Stimulated activated naive CD4-positive, alpha-beta T cell treated with Interleukin-2 at 50 U/mL for 16 hours (primary cell): ENCODE measurements around the gene BRAP.
"Not testable (repeated sequence)": the region's sequence is repeated elsewhere in the genome, so short reads cannot be mapped to it uniquely, and the experiment has no call there.

Source experiments
- DNase-seq: peaks from one replicate; lab custom pipeline; 2025; lab: John Stamatoyannopoulos, UW

BRAP gene

DNA sequence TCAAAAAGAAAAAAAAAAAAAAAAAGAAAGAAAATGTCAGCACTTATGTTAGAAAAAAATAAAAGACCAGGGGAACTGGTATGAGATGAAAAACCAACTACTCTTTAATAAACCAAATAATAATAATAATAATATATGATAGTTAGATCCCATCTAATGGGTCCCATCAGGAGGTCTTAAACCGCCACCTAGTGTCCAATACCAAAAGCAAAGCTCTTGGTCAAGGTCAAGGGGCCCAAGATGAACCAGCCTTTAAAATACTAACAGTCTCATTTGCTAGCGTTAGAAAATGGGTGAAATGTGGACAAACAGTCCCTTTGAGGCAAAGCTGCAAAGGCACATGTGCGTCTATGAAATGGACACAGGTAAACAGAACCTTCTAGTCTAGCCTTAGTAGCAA, 12.3 kb downstream of the BRAP start:
- DNase-seq = no peak

DNA sequence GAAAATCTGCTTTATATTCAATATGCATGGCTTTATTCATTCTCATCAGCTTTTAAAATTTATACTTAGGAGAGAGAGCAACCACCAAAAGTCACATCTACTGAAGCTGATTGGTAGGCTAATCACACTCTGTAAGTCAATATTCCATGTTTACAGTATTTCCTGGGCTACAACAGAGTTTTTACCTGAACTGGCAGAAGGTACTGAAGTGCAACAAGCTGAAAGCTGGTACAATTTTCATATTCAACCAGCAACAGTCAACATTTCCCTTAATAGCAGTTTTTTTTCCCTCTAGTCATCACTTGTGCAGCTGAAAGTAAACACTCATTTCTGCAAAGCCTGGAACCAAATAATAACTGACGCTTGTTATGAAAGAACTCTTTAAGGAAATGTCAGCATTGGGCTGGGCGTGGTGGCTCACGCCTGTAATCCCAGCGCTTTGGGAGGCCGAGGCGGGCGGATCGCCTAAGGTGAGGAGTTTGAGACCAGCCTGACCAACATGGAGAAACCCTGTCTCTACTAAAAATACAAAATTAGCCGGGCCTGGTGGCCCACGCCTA, 12.9 kb downstream of the BRAP start:
- DNase-seq = no peak

DNA sequence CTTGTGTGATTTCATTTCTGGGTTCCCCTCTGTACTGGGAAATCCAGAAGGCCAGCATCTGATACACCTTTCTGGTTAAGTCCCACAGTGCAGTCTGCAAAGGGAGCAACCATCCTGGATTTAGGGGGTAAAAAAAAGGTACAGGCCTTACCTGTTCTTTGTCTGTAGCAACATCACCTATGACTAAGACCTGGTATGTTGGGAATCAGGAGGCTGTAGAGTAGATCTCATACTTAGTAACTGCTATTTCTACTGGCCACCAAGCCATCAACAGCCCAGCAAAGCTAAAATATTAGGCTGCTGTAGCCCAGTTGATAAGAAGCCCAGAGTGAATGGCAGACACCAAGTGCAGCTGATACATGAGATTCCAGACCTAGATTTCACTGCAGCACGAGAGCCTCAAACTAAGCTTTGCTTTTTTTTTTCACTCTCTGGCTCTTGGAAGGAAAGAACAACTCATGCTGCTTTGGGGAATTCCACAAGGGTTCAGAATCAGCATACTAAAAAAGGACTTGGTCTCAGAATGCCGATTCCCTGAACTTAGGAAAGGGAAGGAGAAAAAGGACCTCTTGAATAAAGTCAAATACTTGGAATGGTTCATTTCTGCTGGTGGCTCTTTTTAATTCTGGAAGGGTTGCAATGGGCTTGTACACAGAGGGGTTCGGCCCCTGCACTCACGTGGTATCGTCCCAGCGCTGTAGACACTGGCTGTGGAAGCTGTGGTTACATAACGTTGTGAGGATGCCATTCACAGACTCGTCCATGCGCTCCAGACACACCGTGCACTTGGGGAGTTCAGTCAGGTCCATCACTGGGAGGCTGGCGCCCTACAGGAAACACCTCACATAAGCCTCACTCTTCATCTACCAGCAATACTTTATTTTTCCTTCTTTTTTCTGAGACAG, 20.5 kb downstream of the BRAP start:
- DNase-seq = no peak

DNA sequence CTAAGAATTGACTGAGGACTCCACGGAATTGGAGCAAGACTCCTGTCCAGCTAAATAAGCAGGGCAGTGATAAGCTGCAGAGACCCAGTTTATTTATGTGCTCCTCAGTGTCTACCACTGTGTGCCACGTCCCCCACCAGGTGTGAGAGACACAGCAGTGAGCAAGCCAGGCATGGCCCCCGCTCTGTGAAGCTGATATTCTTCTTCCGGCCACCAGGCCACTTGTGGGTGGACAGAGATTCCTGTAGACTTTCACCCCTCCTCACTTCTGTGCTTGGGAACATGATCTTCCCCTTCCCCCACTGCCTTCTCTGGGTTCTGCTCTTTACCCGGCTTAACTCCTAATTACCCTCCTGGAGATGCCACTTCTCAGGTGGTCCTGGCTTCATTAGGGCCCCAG, 21.3 kb downstream of the BRAP start:
- no peak for DNase-seq

DNA sequence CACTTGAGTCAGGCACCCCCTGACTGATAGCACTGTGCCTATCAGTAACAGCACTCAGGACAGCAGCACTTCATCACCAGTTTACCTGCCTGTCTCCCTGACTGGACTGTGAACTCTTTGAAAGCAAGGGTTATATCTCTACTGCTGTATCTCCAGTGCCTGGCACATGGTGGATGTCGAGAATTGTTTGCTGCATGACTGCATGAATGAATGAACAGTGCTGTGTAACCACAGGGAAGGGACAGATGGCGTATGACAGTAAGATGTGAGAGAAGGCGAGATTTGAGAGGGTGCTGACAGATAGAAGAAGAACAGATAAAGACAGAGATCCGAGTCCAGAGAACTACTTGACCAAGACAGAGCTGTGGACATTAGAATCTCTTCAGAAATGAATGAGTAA, 29.7 kb downstream of the BRAP start:
- no peak for DNase-seq

DNA sequence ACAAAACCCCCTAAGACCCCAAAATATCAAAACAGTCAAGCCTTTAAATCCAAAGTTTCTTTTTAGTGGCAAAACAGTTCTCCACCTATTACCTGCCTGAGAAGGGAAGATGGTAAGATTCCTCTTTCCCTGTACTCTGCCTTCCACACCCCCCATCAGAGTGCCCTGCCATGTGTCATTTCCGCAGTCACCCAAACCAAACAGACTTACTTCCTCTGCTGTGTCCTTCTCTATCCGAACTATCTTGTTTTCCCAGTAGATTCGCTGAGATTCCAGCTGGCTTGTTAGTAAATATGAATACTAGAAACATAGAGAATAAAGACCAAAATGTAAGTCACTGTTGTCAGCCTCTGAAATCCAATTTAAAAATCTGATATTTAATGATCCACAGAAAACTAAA, 30.4 kb downstream of the BRAP start:
- no peak for DNase-seq

DNA sequence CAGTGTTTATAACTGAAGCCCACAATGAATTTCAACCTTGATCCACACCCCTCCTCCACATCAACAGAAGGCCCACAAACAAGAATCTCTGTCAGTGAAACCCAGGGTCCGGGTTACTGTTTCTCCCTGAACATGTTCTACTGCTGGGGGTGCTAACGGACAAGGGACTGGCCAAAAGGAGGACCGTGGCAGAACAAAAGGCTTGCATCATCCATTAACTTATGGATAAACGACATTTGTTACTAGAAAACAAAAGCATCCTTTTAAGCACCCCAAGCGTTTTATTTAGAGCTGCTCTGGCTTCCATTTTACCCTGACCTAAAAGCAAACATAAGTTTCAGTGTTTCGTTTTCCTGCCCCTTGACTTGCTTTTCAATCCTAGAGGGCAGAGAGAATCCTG, 32.2 kb downstream of the BRAP start:
- DNase-seq = no peak

DNA sequence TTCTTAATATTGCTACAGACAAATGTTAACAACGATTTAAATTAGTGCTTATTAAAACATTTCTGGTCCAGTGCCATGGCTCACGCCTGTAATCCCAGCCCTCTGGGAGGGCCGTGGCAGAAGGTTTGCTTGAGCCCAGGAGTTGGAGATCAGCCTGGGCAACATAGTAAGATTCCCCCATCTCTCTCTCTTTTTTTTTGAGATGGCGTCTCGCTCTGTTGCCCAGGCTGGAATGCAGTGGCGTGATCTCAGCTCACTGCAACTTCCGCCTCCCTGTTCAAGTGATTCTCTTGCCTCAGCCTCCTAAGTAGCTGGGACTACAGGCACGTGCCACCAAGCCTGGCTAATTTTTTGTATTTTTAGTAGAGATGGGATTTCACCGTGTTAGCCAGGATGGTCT, 33.2 kb downstream of the BRAP start:
- not testable (repeated sequence) for DNase-seq

DNA sequence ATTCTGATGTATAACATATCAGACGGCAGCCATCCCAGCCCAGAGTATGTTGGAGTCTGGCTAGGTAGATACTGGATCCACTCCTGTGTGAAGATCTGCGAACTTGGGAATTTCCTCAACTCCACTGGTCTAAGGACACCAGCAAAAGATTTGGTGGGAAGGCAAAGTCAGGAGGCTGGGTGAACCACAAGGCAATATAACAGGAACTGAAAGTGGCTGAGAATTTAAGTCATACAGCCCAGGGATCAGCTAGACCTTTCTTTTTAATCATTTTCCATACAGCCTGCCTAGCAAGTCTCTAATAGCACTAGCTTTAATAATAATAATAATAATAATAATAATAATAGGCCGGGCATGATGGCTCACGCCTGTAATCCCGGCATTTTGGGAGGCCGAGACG, 34.8 kb downstream of the BRAP start:
- no peak for DNase-seq

DNA sequence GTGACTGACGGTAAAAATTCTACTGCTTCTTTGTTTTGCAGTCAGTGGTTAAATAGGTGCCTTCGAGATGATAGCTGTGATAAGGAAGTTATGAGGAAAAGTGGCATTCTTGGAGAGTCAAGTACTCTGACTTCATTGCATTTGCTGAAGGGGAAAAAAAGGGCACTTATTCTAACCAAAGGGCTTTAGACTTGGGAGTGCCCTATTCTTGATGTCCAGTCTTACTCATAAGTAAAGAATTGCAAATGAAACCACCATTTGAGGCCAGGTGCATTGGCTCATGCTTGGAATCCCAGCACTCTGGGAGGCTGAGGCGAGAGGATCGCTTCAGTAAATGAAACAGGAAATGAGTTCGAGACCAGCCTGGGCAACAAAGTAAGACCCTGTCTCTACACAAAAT, 40.3 kb downstream of the BRAP start:
- no peak for DNase-seq

DNA sequence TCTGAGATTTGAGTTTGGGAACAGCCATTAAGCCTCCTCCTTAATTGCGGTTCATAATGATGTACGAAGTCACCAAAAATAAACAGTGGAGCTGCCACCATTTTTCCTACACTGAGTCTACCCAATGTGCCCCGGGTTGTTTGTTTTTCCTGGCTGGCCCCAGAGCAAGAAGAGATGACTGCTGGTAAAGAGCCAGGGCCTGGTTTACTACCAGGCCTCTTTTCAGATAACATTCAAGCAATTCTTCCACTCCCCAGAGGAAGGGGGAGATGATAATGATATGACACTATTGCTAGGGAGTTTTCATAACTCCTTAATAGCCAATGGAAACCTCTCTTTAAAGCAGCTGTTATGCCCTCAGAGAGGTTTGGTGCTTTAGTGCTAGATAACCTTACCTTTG, 42.3 kb downstream of the BRAP start:
- DNase-seq = no peak

DNA sequence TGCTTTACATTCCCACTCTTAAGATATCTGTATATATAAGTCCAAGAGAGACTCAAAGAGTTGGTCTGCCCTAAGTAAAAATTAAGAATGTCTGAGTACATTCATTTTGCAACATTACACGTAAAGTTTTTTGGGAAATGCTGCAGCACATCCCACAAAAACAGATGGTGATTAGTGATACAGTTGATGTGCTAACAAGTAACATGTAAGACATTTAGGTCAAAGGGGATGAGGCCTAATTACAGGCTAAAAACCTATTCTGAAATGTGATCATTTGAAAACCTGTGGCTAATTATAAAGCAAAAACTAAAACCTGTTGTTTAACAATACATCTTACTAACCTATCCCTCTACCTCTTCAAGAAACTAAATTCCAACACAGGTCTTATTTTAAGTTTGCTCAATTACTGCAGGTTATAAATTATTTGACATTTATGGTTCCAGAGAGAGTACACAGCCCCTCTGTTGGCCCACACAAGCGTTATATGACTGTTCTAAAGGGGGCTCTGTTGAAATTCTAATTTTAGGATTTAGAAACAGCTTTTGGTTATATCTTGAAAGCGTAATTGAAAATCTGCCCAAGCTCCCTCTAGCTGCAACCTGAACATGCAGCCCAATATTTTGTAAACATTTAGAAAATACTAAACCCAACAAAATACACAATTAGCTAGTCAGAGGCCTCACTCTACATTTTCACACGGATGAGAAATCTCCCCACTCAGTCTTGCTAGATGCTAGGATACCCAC, 42.9 kb downstream of the BRAP start:
- DNase-seq = no peak

DNA sequence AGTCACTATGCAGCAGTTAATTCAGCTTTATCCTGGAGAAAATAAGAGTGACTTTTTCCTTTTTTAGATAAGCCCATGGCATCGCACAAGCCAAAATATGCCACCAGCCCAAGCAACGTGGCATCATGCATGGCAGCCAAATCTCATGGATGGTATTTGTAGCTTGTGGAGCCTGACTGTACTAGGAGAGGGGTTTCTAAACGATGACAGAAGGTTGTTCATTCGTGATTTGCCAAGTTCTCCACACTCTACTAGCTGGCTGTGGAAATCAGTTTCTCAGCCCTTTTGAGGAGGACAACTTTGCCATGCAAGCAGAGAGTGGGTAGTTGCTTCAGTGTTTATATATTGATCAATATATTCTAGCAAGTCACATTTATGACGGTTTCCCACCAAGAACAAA, 45.2 kb downstream of the BRAP start:
- no peak for DNase-seq

DNA sequence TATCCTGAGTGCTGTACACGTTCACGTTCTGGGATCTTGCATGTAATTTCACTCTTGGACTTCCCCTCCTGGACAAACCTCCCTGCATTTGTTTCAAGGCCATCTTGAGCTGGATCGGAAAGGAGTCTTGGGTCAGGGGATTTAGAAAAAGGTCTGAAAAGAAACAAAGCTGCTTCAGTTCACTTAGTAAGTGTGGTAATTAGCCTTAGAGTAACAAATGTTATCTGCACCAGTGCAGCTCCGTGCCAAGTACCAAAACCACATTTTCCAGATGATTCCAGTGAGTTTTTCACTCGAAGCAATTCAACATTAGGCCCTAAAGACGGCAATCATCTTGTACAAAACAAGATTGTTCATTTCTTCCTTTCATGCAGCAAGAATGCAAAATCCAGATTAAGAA, 47.2 kb downstream of the BRAP start:
- no peak for DNase-seq

DNA sequence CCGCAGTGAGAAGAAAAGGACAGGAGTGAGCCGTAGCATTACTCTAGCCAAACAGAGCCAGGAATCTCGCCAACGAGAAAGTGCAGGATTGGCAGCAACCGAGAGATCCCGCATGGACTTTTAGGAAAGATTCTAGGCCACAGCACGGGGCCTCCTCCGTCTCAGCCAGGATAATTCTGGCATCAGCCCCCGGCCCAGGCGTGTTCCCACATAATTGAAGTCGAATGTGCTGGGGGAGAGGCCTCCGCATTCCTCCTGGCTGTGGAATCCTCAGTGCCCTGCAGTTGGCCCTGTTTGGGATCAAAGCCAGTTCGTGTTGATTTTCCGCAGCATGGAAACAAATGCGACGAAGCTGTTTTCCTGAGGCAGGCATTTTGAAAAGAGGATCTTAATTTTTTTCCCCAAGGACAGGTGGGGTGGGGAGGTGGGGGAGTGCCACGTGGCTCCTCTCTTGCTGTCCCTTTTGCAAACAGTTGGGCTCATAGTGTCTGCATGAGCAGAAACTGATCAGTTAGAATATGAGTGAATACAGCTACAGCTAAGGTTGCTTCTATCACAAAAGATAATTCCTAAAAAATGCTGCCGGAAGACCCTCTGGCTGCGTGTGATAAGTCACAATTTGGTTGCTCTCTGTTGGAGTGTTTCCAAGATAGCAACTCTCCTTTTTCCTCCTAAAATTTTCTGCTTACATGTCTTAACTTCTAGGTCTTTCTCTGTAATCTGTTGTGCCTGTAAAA, 49.4 kb downstream of the BRAP start:
- DNase-seq = no peak

DNA sequence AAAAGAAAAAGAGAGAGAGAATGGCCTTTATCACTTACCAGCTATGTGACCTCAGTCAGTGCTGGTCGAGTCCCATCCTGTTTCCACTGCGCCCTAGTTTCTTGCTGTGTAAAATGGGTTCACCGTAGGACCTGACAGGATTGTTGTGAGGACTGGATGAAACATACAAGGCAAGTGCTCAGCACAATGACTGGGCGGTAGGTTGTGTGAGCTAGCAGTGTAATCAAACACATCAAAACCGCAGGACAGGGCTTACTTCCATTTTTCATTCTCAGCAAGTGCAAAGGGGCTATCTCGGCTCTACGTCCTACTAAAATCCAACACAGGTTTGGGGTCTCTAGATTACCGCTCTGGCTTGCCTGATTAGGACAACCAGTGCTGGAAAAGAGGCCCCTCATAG, 50.2 kb downstream of the BRAP start:
- no peak for DNase-seq

DNA sequence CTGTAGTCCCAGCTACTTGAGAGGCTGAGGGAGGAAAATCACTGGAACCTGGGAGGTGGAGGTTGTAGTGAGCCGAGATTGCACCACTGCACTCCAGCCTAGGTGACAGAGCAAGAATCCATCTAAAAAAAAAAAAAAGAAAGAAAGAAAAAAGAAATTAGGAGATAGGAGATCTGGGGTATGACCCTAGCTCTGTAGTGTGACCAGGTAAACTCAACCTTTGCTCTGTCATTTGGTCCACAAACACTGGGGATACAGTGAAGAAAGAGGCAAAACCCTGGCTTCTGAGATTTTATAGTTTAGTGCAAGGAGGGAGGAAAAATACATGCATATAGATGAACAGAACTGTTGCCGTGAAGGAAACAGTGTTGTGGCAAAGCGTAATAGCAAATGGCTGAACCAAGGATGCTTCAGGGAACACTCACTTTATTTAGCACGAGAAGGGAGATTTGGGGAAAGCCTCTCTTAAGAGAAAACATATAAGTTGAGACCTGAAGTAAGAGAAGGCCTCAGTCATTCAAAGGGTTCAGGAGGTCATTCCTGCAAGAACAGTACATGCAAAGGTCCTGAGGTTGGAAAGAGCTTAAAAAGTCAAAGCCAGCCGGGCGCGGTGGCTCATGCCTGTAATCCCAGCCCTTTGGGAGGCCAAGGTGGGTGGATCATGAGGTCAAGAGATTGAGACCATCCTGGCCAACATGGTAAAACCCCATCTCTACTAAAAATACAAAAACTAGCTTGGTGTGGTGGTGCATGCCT, 57.1 kb downstream of the BRAP start:
- DNase-seq = no peak

DNA sequence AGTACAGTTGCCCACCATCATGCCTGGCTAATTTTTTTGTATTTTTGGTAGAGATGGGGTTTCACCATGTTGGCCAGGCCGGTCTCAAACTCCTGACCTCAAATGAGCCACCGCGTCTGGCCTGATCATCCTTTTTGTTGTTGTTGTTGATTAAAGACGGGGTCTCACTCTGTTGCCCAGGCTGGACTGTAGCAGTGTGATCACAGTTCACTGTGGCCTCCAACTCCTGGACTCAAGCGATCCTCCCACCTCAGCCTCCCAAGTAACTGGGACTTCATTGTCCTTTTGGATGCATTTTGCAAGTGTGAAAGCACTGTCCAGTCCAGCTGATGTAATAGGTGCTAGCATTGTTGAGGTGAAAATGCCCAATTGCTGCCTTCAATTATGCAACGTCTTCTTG, 59.5 kb downstream of the BRAP start:
- no peak for DNase-seq

DNA sequence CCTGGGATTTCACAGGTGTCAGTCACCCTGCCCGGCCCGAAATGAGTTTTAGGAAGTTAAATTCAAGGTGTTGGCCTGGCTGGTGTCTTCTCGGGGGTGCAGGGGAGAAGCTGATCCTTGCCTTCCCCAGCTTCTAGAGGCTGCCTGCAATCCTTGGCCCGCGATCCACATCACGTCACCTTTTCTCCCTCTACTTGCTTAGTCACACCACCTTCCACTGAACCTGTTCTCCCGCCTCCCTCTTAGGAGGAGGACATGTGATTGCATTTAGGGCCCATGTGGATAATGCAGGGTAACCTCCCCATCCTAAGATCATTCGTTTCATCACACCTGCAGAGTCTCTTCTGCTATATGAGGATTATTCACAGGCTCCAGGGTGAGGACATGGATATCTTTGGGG, 61.2 kb downstream of the BRAP start:
- DNase-seq = no peak

DNA sequence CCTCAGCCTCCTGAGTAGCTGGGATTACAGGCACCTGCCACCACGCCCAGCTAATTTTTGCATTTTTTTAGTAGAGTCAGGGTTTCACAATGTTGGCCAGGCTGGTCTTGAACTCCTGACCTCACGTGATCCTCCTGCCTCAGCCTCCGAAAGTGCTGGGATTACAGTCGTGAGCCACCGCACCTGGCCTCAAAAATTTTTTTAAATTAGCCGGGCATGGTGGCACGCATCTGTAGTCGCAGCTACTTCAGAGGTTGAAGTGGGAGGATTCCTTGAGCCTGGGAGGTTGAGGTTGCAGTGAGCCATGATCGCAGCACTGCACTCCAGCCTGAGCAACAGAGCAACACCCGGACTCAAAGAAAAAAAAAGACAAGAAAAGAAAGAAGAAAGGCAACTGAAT, 67.9 kb downstream of the BRAP start:
- not testable (repeated sequence) for DNase-seq

DNA sequence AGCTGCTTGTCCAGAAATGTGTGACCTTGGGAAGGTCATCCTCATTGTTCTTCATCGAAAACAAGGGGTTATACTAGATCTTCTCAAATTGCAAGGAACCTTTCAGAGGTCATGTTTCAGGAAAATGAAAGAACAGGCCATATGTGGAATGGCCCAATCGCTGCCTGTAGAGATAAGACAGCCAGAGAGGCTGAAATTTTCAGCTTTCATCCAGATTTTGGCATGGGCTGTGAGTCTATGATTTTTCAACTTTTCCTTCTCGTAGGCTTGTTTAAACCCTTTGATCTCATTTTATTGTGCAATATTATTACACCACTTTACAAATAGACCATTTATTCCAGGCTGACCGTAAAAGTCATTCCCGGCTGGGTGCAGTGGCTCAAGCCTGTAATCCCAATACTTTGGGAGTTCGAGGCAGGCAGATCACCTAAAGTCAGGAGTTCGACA, 69.6 kb downstream of the BRAP start:
- no peak for DNase-seq

DNA sequence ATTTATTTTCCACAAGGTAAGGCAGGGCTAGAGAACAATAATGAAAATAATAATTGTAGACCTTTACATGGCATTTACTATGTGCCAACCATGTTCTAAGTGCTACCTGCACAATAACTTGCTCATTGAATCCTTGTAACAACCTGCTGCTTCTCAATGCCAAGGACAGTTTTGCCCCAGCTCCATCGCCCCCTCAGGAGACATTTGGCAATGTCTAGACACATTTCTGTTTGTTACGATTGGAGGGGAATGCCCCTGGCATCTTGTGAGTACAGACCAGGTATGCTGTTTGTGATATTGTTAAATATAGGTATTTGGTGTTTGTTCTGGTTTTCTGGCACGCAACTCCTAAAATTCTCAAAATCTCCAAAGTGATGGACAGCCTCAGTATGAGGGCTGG, 78.5 kb downstream of the BRAP start:
- DNase-seq = no peak
